Karpas-422 (cell line): ENCODE data around the gene DCP2. TPM values are rescaled to one million over a fixed set of nuclear protein-coding genes. Genes with fewer than 3 reads are reported as not detected.

ENCODE experiments used
- DNase-seq: peaks from one replicate; pipeline ENCODE4 v3.0.0-alpha.2; 2015
- H2AFZ ChIP-seq: fragments of 200-600 bp; sonication (generic); 2 replicates; pipeline ENCODE4 v1.6.1; 2014; ENCODE audit warnings: antibody characterized with exemption, low read length, mixed read lengths
- H3K27ac ChIP-seq: fragments of 200-600 bp; sonication (generic); 2 replicates; pipeline ENCODE4 v1.5.1; 2014; ENCODE audit warnings: mild to moderate bottlenecking, low read length, moderate library complexity
- H3K27me3 ChIP-seq: fragments of 200-600 bp; sonication (generic); 2 replicates; pipeline ENCODE4 v1.6.1; 2014; ENCODE audit warnings: low read length, mixed read lengths
- H3K36me3 ChIP-seq: fragments of 200-600 bp; sonication (generic); 2 replicates; pipeline ENCODE4 v1.6.1; 2014; ENCODE audit warnings: low read length, mixed read lengths; ENCODE audit not compliant: insufficient read depth
- H3K4me1 ChIP-seq: fragments of 200-600 bp; sonication (generic); 2 replicates; pipeline ENCODE4 v1.6.1; 2014; ENCODE audit warnings: mild to moderate bottlenecking, low read length, mixed read lengths
- H3K4me2 ChIP-seq: fragments of 200-600 bp; sonication (generic); 2 replicates; pipeline ENCODE4 v1.6.1; 2014; ENCODE audit warnings: low read length, low read depth, mild to moderate bottlenecking; ENCODE audit not compliant: poor library complexity, severe bottlenecking
- H3K4me3 ChIP-seq: fragments of 200-600 bp; sonication (generic); 2 replicates; pipeline ENCODE4 v1.5.1; 2014; ENCODE audit warnings: mild to moderate bottlenecking, antibody characterized with exemption, low read length, mixed read lengths
- H3K79me2 ChIP-seq: fragments of 200-600 bp; sonication (generic); 2 replicates; pipeline ENCODE4 v1.6.1; 2014; ENCODE audit warnings: mild to moderate bottlenecking, low read length, mixed read lengths
- H3K9ac ChIP-seq: fragments of 200-600 bp; sonication (generic); 2 replicates; pipeline ENCODE4 v1.6.0; 2014; ENCODE audit warnings: low read length
- H3K9me2 ChIP-seq: fragments of 200-600 bp; sonication (generic), shearing (Covaris generic); replicated peaks from 2 replicates; pipeline ENCODE4 v1.6.0; 2014; ENCODE audit warnings: mild to moderate bottlenecking, low read length, moderate library complexity; ENCODE audit not compliant: insufficient read depth
- H3K9me3 ChIP-seq: fragments of 300-700, 200-600 bp; sonication (generic); 2 replicates; pipeline ENCODE4 v1.6.1; 2014; ENCODE audit warnings: low read length, mixed read lengths
- H4K20me1 ChIP-seq: fragments of 200-600 bp; sonication (generic); 2 replicates; pipeline ENCODE4 v1.6.1; 2014; ENCODE audit warnings: mild to moderate bottlenecking, antibody characterized with exemption, low read length, low read depth; ENCODE audit not compliant: insufficient read depth
- total RNA-seq: library from RNA; depleted of rRNA; stranded (reverse); fragments of >200 nt; shearing (Covaris generic); gene quantifications from 2 replicates; pipeline ENCODE4 v1.2.3, GENCODE V29; 2014; ENCODE audit warnings: low replicate concordance; rRNA removed

DCP2 gene
- total RNA-seq, 1 experiment from 2014 or later: 74.2 TPM

DNA sequence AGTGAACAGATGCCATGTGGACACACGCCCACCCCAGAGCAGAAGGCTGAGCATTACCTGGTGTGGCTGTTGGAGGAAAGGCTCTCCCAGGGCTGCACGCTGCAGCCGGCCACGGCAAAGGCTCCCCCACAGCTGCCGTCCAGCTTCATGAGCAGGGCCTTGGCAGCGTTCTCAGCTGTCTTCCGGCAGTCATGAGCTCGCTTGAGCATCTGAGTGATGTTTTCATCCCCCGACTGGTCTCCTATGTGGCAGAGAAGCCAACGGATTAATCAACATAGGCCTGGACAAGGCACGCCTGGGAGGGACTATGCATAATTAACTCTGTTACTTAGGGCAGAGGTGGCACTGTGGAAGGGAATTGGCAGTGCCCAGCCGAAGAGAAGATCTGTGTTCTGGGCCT, 87.3 kb downstream of the DCP2 start:
- Histone ChIP-seq H3K4me1 (peaks cover 6% of the 10 kb centered on the region; the same call in 1 of the 2 replicates), H3K27ac (no peak overlapping the region), H3K4me2 (no peak overlapping the region), H3K9me2 (no peaks in the 10 kb centered on the region), H3K27me3 (no peaks in the 10 kb centered on the region), H3K9me3 (no peaks in the 10 kb centered on the region), H3K36me3 (no peaks in the 10 kb centered on the region), H3K9ac (no peak overlapping the region), H4K20me1 (no peaks in the 10 kb centered on the region), H3K4me3 (no peak overlapping the region), H2AFZ (no peak overlapping the region), H3K79me2 (no peaks in the 10 kb centered on the region)
- DNase-seq: no peak

- Histone ChIP-seq H3K79me2 (no peaks in the 10 kb centered on the region), H3K9me2 (no peaks in the 10 kb centered on the region), H3K27ac (no peak overlapping the region), H3K36me3 (no peaks in the 10 kb centered on the region), H4K20me1 (no peaks in the 10 kb centered on the region), H3K9ac (no peak overlapping the region), H3K9me3 (no peaks in the 10 kb centered on the region), H3K4me1 (peaks cover 6% of the 10 kb centered on the region; the same call in 1 of the 2 replicates), H3K4me3 (no peak overlapping the region), H3K27me3 (no peaks in the 10 kb centered on the region), H3K4me2 (no peak overlapping the region), H2AFZ (no peak overlapping the region)
- no peak for DNase-seq
These were observed 88.2 kb downstream of the DCP2 start for GRCh38 chr5:113064806-113065205.

GRCh38 chr5:113065626-113066025, 89.0 kb downstream of the DCP2 start:
- Histone ChIP-seq H3K9me2 (no peaks in the 10 kb centered on the region), H3K4me2 (no peak overlapping the region), H2AFZ (no peak overlapping the region), H4K20me1 (no peaks in the 10 kb centered on the region), H3K79me2 (no peaks in the 10 kb centered on the region), H3K4me3 (no peak overlapping the region), H3K36me3 (no peaks in the 10 kb centered on the region), H3K27me3 (no peaks in the 10 kb centered on the region), H3K4me1 (peaks cover 6% of the 10 kb centered on the region; the same call in 1 of the 2 replicates), H3K9ac (no peak overlapping the region), H3K27ac (no peak overlapping the region), H3K9me3 (no peaks in the 10 kb centered on the region)
- DNase-seq: no peak

- no peak overlapping the region for H3K4me3 ChIP-seq
- no peaks in the 10 kb centered on the region for H3K9me3 ChIP-seq
- no peaks in the 10 kb centered on the region for H4K20me1 ChIP-seq
- H3K27me3 ChIP-seq: no peaks in the 10 kb centered on the region
- no peak for DNase-seq
- H3K9me2 ChIP-seq: no peaks in the 10 kb centered on the region
- no peak overlapping the region for H3K4me2 ChIP-seq
- no peaks in the 10 kb centered on the region for H3K4me1 ChIP-seq
- no peak overlapping the region for H3K9ac ChIP-seq
- no peak overlapping the region for H2AFZ ChIP-seq
- no peaks in the 10 kb centered on the region for H3K36me3 ChIP-seq
- H3K27ac ChIP-seq: no peak overlapping the region
- no peaks in the 10 kb centered on the region for H3K79me2 ChIP-seq
These were observed 91.2 kb downstream of the DCP2 start for GRCh38 chr5:113067635-113068344.

GRCh38 chr5:113068559-113068958, 92.0 kb downstream of the DCP2 start:
- Histone ChIP-seq H3K9me2 (no peaks in the 10 kb centered on the region), H3K36me3 (no peaks in the 10 kb centered on the region), H4K20me1 (no peaks in the 10 kb centered on the region), H3K79me2 (no peaks in the 10 kb centered on the region), H2AFZ (no peak overlapping the region), H3K4me3 (no peak overlapping the region), H3K27me3 (no peaks in the 10 kb centered on the region), H3K9ac (no peak overlapping the region), H3K4me2 (no peak overlapping the region), H3K4me1 (no peaks in the 10 kb centered on the region), H3K27ac (no peak overlapping the region), H3K9me3 (no peaks in the 10 kb centered on the region)
- no peak for DNase-seq

Other genes starting within 250 kb of the DCP2 start
- gene APC, start 238.9 kb upstream of the DCP2 start, total RNA-seq: 76.8 and 103 TPM in 2 replicates
- gene SRP19, start 115.5 kb upstream of the DCP2 start, total RNA-seq: 61.9 and 72.7 TPM in 2 replicates
- gene REEP5, start 54.6 kb upstream of the DCP2 start, total RNA-seq: 127 and 197 TPM in 2 replicates